Endodermal cell (in vitro differentiated cells): ENCODE data around the gene JAK3. TPM values are rescaled to one million over a fixed set of nuclear protein-coding genes. Genes with fewer than 3 reads are reported as not detected.

ENCODE experiments used
- DNase-seq: peaks from one replicate; pipeline ENCODE4 v3.0.0-alpha.2; 2017
- H3K27ac ChIP-seq: 2 replicates; pipeline ENCODE4 v1.5.1; 2013; ENCODE audit warnings: mild to moderate bottlenecking, low read depth, low read length, moderate library complexity
- H3K27me3 ChIP-seq: 2 replicates; pipeline ENCODE4 v1.6.1; 2013; ENCODE audit warnings: mild to moderate bottlenecking, low read length, moderate library complexity; ENCODE audit not compliant: insufficient read depth, control insufficient read depth, poor library complexity, severe bottlenecking
- H3K36me3 ChIP-seq: 2 replicates; pipeline ENCODE4 v1.7.0; 2013; ENCODE audit warnings: mild to moderate bottlenecking, low read length, moderate library complexity; ENCODE audit not compliant: control insufficient read depth, insufficient read depth
- H3K4me1 ChIP-seq: one replicate; pipeline ENCODE4 v1.7.0; 2013; ENCODE audit warnings: low read length; ENCODE audit not compliant: control insufficient read depth, insufficient read depth
- H3K4me3 ChIP-seq: 2 replicates; pipeline ENCODE4 v1.5.1; 2013; ENCODE audit warnings: mild to moderate bottlenecking, low read length, moderate library complexity
- H3K9ac ChIP-seq: 2 replicates; pipeline ENCODE4 v1.6.1; 2013; ENCODE audit warnings: mild to moderate bottlenecking, low read length, moderate library complexity; ENCODE audit not compliant: poor library complexity, severe bottlenecking; ENCODE audit errors: extremely low read depth
- H3K9me3 ChIP-seq: 2 replicates; pipeline ENCODE4 v1.6.1; 2013; ENCODE audit warnings: mild to moderate bottlenecking, low read length, moderate library complexity; ENCODE audit not compliant: control insufficient read depth
- H3K27ac Mint-ChIP-seq: 2 replicates; pipeline ENCODE4 v1.8.0; 2020; ENCODE audit warnings: mixed read lengths
- H3K27me3 Mint-ChIP-seq: 2 replicates; pipeline ENCODE4 v1.8.0; 2021; ENCODE audit warnings: mild to moderate bottlenecking, mixed read lengths; ENCODE audit not compliant: insufficient read depth
- H3K36me3 Mint-ChIP-seq: 2 replicates; pipeline ENCODE4 v1.8.0; 2020; ENCODE audit warnings: low read depth, mixed read lengths
- H3K4me1 Mint-ChIP-seq: 2 replicates; pipeline ENCODE4 v1.8.0; 2020; ENCODE audit warnings: mixed read lengths
- H3K4me3 Mint-ChIP-seq: 2 replicates; pipeline ENCODE4 v1.8.0; 2020; ENCODE audit warnings: mild to moderate bottlenecking, moderate library complexity, mixed read lengths
- H3K9me3 Mint-ChIP-seq: 2 replicates; pipeline ENCODE4 v1.8.0; 2020; ENCODE audit warnings: mild to moderate bottlenecking, mixed read lengths
- CTCF ChIP-seq: fragments of 200-600 bp; sonication (generic); conservative IDR thresholded peaks from 2 replicates; pipeline ENCODE4 v1.5.0; 2021; ENCODE audit warnings: antibody characterized with exemption, mild to moderate bottlenecking
- WGBS, 2 experiments: methylation state at CpG; one replicate each; pipeline versions ENCODE4 v1.1.5 to v1.1.7; 2013; ENCODE audit warnings: missing lambda C conversion rate in 2 of 2, mixed read lengths in 1 of 2; ENCODE audit not compliant: insufficient coverage in 1 of 2, insufficient read length in 1 of 2; 5-methylcytosine and 5-hydroxymethylcytosine counted together
- total RNA-seq, 2 donors: library from RNA; stranded (reverse); fragmentation: NEBNext Ultra II Directional in 1 of 2; extraction: Animal tissue kit (Norgen Biotek cat#: 25700) in 1 of 2; gene quantifications; 2 replicates in 1 of 2; 3 replicates in 1 of 2; pipeline ENCODE4 v1.2.1, GENCODE V29; 2021

Gene JAK3
- total RNA-seq, 2 donors from 2014 or later, result 2.8 to 3.2 TPM

- Histone ChIP-seq H3K9me3 (no peaks in the 10 kb centered on the region), H3K27ac (no peak overlapping the region), H3K27me3 (peaks cover 10% of the 10 kb centered on the region), H3K9ac (no peak overlapping the region), H3K4me1 (no peaks in the 10 kb centered on the region), H3K4me3 (no peak overlapping the region), H3K36me3 (no peaks in the 10 kb centered on the region)
- WGBS, 2 experiments, result 79 to 98% methylated on average over 4 to 5 of the region's 6 CpGs
- no peak for TF ChIP-seq CTCF
- Mint-ChIP-seq H3K4me1 (no peaks in the 10 kb centered on the region), H3K4me3 (no peak overlapping the region), H3K9me3 (no peaks in the 10 kb centered on the region), H3K27ac (no peak overlapping the region), H3K36me3 (no peaks in the 10 kb centered on the region), H3K27me3 (peaks cover 15% of the 10 kb centered on the region)
- no peak for DNase-seq
These were observed 57.6 kb downstream of the JAK3 start for GRCh38 chr19:17790059-17790780.

- no peak overlapping the region for H3K27ac Mint-ChIP-seq
These were observed 59.1 kb downstream of the JAK3 start for GRCh38 chr19:17788632-17789031.

GRCh38 chr19:17787274-17787913 lies 60.4 kb downstream of the JAK3 start:
- no peak overlapping the region for H3K27ac Mint-ChIP-seq
- no peak for TF ChIP-seq CTCF

More at GRCh38 chr19:17788632-17789031, 59.1 kb downstream of the JAK3 start:
- no peak overlapping the region for H3K9ac ChIP-seq
- WGBS, 2 experiments, result 100% methylated on average over 1 of the region's 2 CpGs; no CpG with 5 or more reads in 1 of the 2 experiments
- Mint-ChIP-seq H3K9me3 (no peaks in the 10 kb centered on the region), H3K27me3 (peaks cover 1% of the 10 kb centered on the region), H3K4me3 (no peak overlapping the region), H3K4me1 (peaks cover 2% of the 10 kb centered on the region), H3K36me3 (no peaks in the 10 kb centered on the region)
- no peaks in the 10 kb centered on the region for H3K36me3 ChIP-seq
- H3K27ac ChIP-seq, result no peak overlapping the region
- no peak for DNase-seq
- no peaks in the 10 kb centered on the region for H3K9me3 ChIP-seq
- no peaks in the 10 kb centered on the region for H3K4me1 ChIP-seq
- H3K4me3 ChIP-seq, result no peak overlapping the region
- no peak for TF ChIP-seq CTCF
- H3K27me3 ChIP-seq, result no peaks in the 10 kb centered on the region

More at GRCh38 chr19:17787274-17787913, 60.4 kb downstream of the JAK3 start:
- Histone ChIP-seq H3K36me3 (no peaks in the 10 kb centered on the region), H3K9ac (no peak overlapping the region), H3K4me1 (no peaks in the 10 kb centered on the region), H3K9me3 (no peaks in the 10 kb centered on the region), H3K4me3 (no peak overlapping the region), H3K27ac (no peak overlapping the region), H3K27me3 (no peaks in the 10 kb centered on the region)
- H3K27me3 Mint-ChIP-seq, result no peaks in the 10 kb centered on the region
- H3K9me3 Mint-ChIP-seq, result no peaks in the 10 kb centered on the region
- H3K4me3 Mint-ChIP-seq, result no peak overlapping the region
- no peak for DNase-seq
- peaks cover 2% of the 10 kb centered on the region for H3K4me1 Mint-ChIP-seq
- peaks cover 1% of the 10 kb centered on the region for H3K36me3 Mint-ChIP-seq
- 80 to 95% methylated on average over 1 to 14 of the region's 14 CpGs for WGBS, 2 experiments
